D721Med (cell line): Measurements from ENCODE around the gene ATXN7L1.

Source experiments
- DNase-seq: peaks from one replicate; pipeline ENCODE4 v3.0.0; 2011; ENCODE audit warnings: low spot score; ENCODE audit not compliant: insufficient read length
- FAIRE-seq: peaks from 2 replicates; lab custom pipeline; 2011; peaks lifted over from hg19 to GRCh38; lab: Jason Lieb, UNC
- TF ChIP-seq, protein P1 (sequence below): IDR thresholded peaks from 2 replicates; pipeline ENCODE4 v1.5.1; 2012; ENCODE audit warnings: mild to moderate bottlenecking, control low read depth; ENCODE audit not compliant: insufficient read depth; ENCODE audit errors: missing control alignments

The ATXN7L1 gene

DNA sequence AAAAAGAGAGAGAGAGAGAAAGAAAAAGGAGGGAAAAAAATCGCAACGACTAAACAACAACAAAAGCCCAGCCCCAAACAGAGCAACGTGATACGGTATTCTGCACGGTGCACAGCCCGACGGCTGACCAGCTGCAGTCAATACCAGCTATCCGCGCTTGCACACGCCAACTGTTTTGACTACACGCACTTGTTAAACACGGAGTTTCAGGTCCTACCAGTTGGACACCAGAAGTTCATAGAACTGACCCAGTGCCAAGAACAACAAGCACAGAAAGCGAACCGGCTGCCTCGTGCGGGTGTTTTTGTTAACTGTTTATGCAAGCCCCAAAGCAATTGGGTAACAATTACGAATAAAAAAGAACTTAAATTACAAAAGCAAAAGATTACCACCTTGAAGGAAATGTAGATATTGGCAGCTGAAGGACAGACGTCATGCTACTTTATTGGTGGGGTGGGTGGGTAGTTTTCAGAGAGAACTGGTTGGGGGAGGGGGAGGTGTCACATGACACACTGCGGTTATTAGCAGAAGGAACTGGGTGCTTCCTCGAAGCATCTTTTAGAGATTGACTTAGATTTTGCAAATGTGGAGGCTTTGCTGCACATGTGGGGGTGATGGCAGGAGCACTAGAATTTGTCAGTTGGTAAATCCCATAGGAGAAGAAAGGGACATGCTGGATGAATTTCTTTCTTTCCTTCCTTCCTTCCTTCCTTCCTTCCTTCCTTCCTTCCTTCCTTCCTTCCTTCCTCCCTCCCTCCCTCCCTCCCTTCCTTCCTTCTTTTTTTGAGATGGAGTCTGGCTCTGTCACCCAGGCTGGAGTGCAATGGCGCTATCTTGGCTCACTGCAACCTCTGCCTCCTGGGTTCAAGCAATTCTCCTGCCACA, 184.5 kb downstream of the ATXN7L1 start:
- TF ChIP-seq, protein P1, sequence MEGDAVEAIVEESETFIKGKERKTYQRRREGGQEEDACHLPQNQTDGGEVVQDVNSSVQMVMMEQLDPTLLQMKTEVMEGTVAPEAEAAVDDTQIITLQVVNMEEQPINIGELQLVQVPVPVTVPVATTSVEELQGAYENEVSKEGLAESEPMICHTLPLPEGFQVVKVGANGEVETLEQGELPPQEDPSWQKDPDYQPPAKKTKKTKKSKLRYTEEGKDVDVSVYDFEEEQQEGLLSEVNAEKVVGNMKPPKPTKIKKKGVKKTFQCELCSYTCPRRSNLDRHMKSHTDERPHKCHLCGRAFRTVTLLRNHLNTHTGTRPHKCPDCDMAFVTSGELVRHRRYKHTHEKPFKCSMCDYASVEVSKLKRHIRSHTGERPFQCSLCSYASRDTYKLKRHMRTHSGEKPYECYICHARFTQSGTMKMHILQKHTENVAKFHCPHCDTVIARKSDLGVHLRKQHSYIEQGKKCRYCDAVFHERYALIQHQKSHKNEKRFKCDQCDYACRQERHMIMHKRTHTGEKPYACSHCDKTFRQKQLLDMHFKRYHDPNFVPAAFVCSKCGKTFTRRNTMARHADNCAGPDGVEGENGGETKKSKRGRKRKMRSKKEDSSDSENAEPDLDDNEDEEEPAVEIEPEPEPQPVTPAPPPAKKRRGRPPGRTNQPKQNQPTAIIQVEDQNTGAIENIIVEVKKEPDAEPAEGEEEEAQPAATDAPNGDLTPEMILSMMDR = no peak
- DNase-seq = no peak
- no peak for FAIRE-seq

DNA sequence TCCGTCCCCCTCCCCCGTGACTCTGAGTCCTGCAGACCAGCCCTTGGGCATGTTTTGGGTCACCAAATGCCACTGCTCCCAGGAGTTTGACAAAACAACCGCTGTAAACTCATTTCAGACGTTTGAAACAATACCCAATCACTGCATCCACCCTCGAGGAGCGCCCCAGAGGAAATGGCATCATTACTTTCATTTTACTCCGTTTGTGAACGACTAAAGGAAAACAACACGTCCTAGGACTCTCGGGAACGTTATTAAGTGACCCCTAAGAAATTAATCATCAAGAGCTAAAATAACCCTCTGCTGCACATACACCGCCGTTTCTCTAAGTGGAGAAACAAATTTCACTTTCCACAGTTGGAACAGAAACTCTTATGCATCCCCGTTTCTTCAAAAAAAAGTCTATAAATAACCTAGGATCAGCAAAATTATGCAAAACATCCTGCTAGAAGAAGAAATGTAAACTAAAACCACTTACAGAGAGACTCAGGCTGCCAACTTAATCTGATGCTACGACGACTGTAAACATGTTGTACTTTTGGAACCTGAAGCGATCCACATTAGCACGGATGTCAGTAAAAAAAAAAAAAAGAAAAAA, 185.2 kb downstream of the ATXN7L1 start:
- FAIRE-seq (no peak), DNase-seq (no peak)
- TF ChIP-seq, protein P1 = no peak

- no peak for FAIRE-seq
- DNase-seq = no peak
- TF ChIP-seq, protein P1 = no peak
Observed at GRCh38 chr7:105690325-105690945, 186.0 kb downstream of the ATXN7L1 start.

- TF ChIP-seq, protein P1 = no peak
- no peak for FAIRE-seq
Observed at GRCh38 chr7:105689067-105689819, 187.2 kb downstream of the ATXN7L1 start.

DNA sequence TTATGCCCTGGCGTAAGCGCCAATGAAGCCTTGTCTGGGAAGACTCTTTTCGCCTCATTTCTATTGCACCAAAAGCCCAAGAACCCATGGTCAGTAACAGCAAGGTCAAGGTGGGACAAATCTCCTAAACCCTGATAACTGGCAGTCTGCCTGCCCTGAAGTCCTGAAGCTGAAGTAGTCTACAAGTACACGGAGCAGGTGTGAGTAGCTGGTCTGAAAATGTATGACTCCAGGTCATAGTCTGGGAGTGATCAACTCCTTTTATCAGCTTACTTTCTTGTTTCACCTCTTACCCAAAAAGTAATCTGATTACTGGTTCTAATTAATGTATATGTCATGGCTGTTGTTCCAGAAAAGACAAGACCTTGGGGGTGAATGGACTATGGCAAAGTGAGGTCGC, 187.8 kb downstream of the ATXN7L1 start:
- TF ChIP-seq, protein P1 = no peak
- DNase-seq (no peak), FAIRE-seq (no peak)

More at GRCh38 chr7:105689067-105689819, 187.2 kb downstream of the ATXN7L1 start:
- no peak for DNase-seq

DNA sequence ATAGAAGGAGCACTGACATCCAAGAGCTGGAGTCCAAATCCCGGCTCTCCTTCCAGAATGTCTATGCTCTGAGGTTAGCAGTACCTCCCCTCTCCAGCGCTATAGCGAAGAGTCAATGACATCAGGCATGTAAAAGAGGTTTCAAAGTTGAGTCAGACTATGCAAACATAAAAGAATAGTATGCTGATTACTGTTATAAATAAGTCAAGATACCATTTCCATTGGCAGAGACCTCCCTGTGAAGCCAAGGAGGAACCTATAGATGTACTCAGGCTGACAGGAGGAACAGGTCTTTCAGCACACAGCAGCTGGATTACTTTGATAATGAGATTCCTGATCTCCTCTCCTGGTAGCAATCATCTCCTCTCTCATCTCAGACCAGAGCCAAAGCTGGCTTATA, 191.2 kb downstream of the ATXN7L1 start:
- DNase-seq = no peak
- no peak for FAIRE-seq
- TF ChIP-seq, protein P1 = no peak
